ENCODE measurements around the gene ANGPT4.
A peak's percentile ranks its signal among the peaks of the same experiment; 100 is the strongest.

Gene ANGPT4

GRCh38 chr20:916125-916799, at the start of gene ANGPT4:
TSS of gene ANGPT4 (minus strand) at chr20:916334. CDS start at chr20:916214, 120 bp downstream.
- no peak for DNase-seq

- no peak for DNase-seq
Measured at GRCh38 chr20:963795-964194, 47.7 kb upstream of the ANGPT4 start.

- no peak for DNase-seq
Measured at GRCh38 chr20:962683-963082, 46.5 kb upstream of the ANGPT4 start.

- DNase-seq: no peak
Measured at GRCh38 chr20:962223-962622, 46.1 kb upstream of the ANGPT4 start.

- DNase-seq: peak; percentile 16
Measured at GRCh38 chr20:961768-962167, 45.6 kb upstream of the ANGPT4 start.

GRCh38 chr20:959996-960615, 44.0 kb upstream of the ANGPT4 start:
- DNase-seq: no peak

- DNase-seq: no peak
Measured at GRCh38 chr20:958936-959815, 43.0 kb upstream of the ANGPT4 start.

- DNase-seq: no peak
Measured at GRCh38 chr20:957544-957943, 41.4 kb upstream of the ANGPT4 start.

GRCh38 chr20:956330-956951, 40.3 kb upstream of the ANGPT4 start:
- DNase-seq: peak; percentile 25

GRCh38 chr20:955656-956055, 39.5 kb upstream of the ANGPT4 start:
- DNase-seq: no peak

GRCh38 chr20:955111-955510, 39.0 kb upstream of the ANGPT4 start:
- no peak for DNase-seq

- DNase-seq: peak; percentile 10
Measured at GRCh38 chr20:953742-954141, 37.6 kb upstream of the ANGPT4 start.

- DNase-seq: no peak
Measured at GRCh38 chr20:952196-952795, 36.2 kb upstream of the ANGPT4 start.

GRCh38 chr20:951384-952169, 35.4 kb upstream of the ANGPT4 start:
- no peak for DNase-seq

- no peak for DNase-seq
Measured at GRCh38 chr20:949717-950116, 33.6 kb upstream of the ANGPT4 start.

GRCh38 chr20:946826-947225, 30.7 kb upstream of the ANGPT4 start:
- no peak for DNase-seq

GRCh38 chr20:945841-946240, 29.7 kb upstream of the ANGPT4 start:
- DNase-seq: no peak

- no peak for DNase-seq
Measured at GRCh38 chr20:944774-945410, 28.8 kb upstream of the ANGPT4 start.

GRCh38 chr20:944148-944547, 28.0 kb upstream of the ANGPT4 start:
- DNase-seq: no peak

- no peak for DNase-seq
Measured at GRCh38 chr20:942611-943010, 26.5 kb upstream of the ANGPT4 start.

GRCh38 chr20:940926-941325, 24.8 kb upstream of the ANGPT4 start:
- DNase-seq: no peak

GRCh38 chr20:939606-940005, 23.5 kb upstream of the ANGPT4 start:
- DNase-seq: no peak
